ENCODE data around the gene AKAP5.
A peak's percentile ranks its signal among the peaks of the same experiment; 100 is the strongest.

AKAP5 gene

GRCh38 chr14:64465191-64465822 is at the start of gene AKAP5:
Gene AKAP5 (plus strand): TSS chr14:64465499. CDS start chr14:64468395, 2,896 bp downstream.
- TF ChIP-seq CTCF (IDR thresholded peaks at IDR 0.05; ENCODE audit: extremely low read depth, missing control alignments): no peak
- DNase-seq (ENCODE audit: low spot score): peak; percentile 86

GRCh38 chr14:64416348-64416932 is 48.9 kb upstream of the AKAP5 start:
- TF ChIP-seq CTCF (IDR thresholded peaks at IDR 0.05; ENCODE audit: extremely low read depth, missing control alignments): no peak
- no peak for DNase-seq (ENCODE audit: low spot score)

GRCh38 chr14:64417055-64417770 is 48.1 kb upstream of the AKAP5 start:
- DNase-seq (ENCODE audit: low spot score): no peak
- no peak for TF ChIP-seq CTCF (IDR thresholded peaks at IDR 0.05; ENCODE audit: extremely low read depth, missing control alignments)

- no peak for TF ChIP-seq CTCF (IDR thresholded peaks at IDR 0.05; ENCODE audit: extremely low read depth, missing control alignments)
- no peak for DNase-seq (ENCODE audit: low spot score)
Observed at GRCh38 chr14:64417771-64418125, 47.6 kb upstream of the AKAP5 start.

- DNase-seq (ENCODE audit: low spot score): no peak
- TF ChIP-seq CTCF (IDR thresholded peaks at IDR 0.05; ENCODE audit: extremely low read depth, missing control alignments): no peak
Observed at GRCh38 chr14:64419003-64419402, 46.3 kb upstream of the AKAP5 start.

- DNase-seq (ENCODE audit: low spot score): no peak
- TF ChIP-seq CTCF (IDR thresholded peaks at IDR 0.05; ENCODE audit: extremely low read depth, missing control alignments): no peak
Observed at GRCh38 chr14:64421166-64421565, 44.1 kb upstream of the AKAP5 start.

- no peak for DNase-seq (ENCODE audit: low spot score)
- TF ChIP-seq CTCF (IDR thresholded peaks at IDR 0.05; ENCODE audit: extremely low read depth, missing control alignments): no peak
Observed at GRCh38 chr14:64422005-64422404, 43.3 kb upstream of the AKAP5 start.

Data from GM20000 (cell line).